CD4-positive, alpha-beta T cell treated with Interleukin-4 for 1 hour (primary cell): ENCODE data around the gene MAGEF1.

Experiments
- DNase-seq, 2 donors: peaks; one replicate each; pipeline ENCODE4 v3.0.0-alpha.2; 2020 to 2022

The MAGEF1 gene, protein sequence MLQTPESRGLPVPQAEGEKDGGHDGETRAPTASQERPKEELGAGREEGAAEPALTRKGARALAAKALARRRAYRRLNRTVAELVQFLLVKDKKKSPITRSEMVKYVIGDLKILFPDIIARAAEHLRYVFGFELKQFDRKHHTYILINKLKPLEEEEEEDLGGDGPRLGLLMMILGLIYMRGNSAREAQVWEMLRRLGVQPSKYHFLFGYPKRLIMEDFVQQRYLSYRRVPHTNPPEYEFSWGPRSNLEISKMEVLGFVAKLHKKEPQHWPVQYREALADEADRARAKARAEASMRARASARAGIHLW

DNA sequence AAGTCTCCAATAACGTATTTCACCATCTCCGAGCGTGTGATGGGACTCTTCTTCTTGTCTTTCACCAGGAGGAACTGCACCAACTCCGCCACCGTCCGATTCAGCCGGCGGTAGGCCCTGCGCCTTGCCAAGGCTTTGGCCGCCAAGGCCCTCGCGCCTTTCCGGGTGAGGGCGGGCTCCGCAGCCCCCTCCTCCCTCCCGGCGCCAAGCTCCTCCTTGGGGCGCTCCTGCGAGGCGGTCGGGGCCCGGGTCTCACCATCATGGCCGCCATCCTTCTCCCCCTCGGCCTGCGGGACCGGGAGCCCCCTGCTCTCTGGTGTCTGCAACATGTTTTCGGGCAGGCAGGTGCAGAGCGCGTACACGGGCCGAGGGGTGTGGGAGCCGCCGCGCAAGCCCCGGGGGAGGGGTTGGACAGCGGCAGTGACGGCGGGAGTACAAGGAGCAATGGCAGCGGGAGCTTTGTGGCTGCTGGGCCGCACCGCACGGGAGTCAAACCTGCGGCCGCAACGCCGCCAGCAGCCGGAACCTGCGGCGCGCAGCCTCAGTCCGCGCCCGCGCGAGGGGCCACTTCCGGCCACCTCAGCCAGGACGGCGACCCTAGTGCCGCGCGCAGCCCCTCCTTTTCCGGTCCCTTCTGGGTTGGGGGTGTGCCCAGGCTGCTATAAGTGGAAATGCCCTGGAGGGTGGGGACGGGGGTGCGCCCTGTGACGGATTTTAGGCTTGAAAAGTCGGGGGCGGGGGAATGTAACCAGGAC lies at the start of gene MAGEF1:
Gene MAGEF1 (minus strand): TSS at position 572 of the 755 bp plus-strand sequence. CDS start 243 bp downstream, at position 329.
- peak; percentile 67 to 73 for DNase-seq

DNA sequence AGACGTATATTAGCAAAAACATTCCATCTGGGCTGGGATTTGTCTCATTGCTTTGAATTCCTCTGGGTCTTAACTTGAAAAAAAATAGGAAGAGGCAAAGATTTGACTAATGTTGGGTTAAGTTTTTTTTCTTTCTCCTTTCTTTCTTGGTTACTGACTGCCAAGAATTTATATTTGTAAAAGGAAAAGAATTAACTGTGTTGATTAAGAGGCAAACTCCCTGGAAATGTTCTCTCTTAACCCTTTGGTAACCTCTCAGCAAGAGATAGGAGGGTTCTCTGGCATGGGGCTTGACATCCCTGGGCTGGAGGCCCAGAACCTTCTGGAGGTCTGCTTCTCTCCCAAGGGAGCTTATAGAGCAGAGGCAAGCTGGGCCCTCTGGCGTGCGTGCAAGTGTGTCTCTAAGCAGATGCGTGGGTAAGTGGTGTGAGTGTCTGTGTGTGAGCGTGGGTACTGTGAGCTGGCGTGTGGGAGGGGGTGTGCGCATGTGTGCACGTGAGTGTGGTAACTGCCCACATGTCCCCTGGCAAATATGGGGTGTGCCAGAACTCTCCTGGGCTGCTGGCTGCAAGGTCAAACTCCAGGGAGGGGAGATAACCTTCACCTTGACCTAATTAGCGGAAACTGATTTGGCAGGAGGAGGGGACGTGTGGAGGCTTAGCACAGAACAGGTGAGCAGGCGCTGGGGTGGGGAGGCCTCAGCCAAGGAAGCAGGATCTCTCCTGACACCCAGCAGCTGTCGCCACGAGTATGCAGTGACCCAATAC lies 49.4 kb upstream of the MAGEF1 start:
- no peak for DNase-seq

DNA sequence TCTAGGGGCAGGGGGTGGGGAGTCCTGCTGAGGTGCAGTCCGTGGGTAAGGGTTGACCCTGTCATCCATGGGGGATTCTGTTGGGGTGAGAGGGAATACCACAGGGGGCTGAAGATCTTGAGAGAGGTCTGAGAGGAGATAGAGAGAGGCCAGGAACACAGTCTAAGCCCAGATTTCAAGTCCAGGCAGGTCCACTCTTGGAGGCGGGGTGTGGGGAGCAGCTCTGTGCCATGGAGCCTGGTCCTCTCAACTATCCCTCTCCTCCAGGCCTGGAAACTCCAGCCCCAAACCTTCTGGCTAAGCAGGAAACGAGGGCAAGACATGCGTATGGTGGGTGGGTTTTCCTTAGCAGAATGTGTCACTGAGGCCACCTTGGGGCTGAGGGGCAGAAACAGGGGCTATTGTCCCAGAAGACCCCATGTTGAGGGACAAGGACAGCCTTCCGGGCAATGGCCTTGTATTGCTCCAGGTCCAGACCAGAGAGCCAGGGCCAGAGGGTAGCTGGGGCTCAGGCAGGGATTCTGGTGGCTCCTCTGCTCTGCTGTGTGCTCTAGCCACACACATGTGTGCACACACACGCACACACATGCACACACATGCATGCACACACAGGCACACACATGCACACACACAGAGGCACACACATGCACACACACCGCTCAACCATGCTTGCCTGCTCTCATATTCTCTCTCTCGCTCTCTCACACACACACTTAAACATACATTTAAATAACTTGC lies 48.6 kb upstream of the MAGEF1 start:
- DNase-seq = no peak

DNA sequence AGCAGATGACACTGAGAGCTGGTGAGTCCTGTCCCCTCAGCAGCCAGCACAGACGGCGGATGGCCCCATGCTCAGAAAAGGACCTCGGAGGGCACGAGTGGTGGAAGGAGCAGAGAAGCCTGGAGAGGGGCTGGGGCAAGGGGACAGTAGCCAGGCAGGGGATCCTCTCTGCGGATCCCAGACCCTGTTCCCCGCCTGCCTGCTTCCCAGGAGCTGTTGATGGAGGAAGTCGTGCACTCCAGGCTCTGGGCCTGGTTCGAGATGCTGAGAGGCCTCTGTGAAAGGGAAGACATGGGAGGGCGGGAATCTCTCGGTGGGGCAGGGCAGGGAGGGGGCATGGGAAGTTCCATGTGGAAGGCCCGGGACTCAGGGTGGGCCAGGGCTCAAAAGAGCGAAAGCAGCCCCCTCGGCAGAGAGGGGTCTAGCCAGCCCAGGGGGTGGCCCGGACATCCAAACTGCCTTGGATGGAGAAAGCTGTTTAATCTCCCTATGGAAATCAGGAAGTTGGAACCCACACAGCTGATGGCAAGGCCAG lies 47.9 kb upstream of the MAGEF1 start:
- no peak for DNase-seq

DNA sequence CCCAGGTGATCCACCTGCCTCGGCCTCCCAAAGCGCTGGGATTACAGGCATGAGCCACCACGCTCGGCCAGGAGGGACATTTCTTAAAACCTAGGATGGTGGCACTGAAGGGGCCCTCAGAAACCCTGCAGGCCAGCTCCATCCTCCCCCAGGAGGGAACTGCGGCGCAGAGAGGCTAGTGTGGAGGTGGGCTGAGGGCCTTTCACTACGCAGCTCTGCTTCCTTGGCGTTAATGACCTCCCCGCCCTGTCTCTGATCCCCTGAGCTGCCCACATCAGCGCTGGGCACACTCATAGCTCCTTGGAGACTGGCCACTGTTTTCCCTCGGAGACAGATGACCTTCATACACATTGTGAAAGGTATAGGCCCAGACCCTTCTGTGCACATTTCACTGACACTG lies 46.2 kb upstream of the MAGEF1 start:
- no peak for DNase-seq

DNA sequence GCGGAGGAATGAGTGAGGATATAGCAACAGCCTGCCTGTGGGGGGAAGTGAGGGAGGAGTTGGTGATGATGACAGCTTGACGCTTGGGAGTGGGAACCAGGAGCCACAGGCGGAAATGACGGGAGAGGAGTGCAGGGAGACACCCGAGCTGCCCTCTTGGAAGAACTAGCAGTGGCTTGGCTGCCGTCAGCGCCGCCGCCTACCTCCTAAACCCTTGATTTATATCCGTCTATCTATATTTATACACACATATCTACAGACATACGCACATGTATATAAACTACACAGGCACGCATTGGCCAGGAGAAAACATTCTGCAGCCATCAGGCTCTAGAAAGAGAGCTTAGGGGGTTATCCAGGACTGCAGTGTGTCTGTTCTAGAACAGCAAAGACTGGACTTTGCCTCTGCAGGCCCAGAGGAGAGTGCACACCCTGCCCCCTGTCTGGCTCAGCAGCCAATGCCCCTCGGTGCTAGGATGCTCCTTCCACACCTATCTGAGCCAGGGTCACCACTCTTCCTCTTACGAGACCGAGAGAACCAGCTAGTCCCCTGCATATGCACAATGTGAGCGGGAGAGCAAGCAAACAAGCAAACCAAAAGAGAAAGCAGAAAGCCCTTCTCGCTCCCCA lies 45.3 kb upstream of the MAGEF1 start:
- no peak for DNase-seq

DNA sequence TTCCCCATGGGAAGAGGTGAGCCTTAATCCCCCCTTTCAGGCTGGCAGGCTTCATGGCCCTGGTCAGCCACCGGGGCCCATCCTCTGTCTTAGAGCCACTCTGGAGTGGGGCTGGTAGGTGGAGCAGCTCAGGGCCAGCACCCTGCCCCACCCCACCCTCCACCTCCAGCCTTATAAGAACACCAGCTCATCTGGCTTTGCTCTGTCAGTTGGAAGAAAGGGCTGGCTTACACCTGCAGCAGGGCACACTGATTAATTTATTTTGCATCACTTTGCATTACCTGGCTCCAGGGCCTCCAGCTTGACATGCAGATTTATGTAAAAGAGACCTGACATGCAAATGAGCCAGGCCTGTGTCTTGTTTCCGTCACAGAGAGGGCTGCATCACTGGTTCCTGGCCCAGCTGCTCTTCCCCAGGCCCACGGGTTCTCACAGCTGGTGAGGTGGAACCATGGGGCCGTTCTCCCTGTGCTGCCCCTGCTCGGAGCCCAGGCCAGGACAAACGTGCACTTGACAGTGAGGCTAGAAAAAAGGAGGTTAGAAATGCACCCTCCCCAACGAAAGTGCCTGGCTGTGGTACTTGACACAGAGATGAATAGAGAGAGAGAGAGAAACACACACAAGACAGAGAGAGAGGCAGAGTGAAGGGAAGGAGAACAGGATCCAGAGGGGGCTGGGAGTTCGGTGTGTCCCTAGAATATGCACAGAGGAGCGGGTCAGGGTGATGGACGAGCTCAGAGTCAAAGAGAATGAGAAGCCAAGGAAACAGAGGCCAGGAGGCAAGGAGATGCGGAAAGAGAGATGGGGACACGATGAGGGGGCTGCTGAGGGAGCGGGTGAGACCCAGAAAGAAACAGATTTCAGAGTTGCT lies 44.5 kb upstream of the MAGEF1 start:
- DNase-seq = no peak

DNA sequence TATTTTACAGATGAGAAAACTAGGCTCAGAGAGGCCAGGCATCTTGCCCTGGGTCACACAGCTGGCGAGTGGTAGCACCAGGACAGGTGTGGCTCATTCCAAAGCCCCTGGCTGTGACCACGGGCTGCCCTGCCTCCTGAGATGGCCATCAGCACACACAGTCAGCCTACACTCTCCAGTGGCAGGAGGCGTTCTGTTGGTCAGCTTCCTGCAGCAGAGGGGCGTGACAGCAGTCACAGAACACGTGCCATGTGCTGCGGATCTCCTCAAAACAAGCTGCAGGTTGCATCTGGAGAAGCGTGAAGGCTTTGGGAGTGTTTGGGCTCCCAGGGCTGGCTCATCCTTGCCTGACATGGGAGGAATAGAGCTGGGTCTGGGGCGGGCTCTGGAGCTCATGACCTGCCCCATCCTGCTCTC lies 43.5 kb upstream of the MAGEF1 start:
- DNase-seq = no peak

DNA sequence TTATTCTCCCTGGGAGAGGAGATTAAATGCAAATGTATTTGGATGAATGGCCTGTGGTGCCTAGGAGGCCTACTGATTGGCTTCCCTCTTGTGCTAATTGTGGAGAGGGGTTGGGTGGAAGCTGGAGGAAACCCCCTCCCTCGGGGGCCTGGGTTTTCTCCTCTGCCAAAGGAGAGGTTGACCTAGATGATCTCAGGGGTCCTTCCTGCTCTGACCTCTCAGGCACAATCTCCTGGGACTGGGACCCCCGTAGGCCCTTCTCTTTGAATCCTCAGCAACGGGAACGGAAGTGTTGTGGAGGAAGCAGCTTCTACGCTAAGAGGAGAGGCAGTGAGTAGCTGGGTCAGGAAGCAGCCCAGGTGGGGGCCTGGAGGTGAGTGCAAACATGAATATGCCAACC lies 40.5 kb upstream of the MAGEF1 start:
- no peak for DNase-seq

DNA sequence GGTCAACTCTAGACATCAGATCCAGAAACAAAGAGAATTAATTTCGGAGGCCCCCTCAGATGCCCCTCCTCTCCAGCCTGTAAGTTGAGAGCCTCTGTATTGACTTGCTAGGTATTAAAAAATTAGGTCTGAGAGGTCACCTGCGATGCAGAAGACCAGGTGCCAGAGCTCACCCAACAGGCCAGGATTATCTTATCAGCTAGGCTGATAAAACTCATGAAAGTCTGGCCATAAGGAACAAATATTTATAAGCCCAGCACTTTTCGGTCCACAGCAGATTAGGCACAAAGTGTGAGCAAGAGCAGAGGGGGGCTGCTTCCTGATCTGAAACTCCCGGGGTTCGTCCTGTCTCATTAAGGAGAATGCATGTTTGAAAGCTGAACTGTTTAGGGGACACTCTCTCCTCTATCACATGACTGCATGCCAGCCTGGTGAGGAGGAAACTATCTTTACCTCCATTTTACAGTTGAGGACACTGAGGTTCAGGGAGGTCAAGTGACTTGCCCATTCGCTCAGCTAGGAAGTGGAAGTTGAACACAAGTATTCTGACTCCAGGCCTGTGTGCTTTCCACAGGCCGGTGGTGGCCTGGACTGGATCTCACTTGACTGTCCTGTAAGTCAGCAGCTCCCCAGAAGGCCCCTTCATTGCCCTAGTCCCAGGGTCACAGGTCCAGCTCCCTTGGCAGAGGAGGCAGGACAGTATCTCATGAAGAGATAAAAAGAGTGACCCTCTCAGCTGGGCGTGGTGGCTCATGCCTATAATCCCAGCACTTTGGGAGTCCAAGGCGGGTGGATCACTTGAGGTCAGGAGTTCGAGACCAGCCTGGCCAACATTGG lies 39.6 kb upstream of the MAGEF1 start:
- DNase-seq = no peak

DNA sequence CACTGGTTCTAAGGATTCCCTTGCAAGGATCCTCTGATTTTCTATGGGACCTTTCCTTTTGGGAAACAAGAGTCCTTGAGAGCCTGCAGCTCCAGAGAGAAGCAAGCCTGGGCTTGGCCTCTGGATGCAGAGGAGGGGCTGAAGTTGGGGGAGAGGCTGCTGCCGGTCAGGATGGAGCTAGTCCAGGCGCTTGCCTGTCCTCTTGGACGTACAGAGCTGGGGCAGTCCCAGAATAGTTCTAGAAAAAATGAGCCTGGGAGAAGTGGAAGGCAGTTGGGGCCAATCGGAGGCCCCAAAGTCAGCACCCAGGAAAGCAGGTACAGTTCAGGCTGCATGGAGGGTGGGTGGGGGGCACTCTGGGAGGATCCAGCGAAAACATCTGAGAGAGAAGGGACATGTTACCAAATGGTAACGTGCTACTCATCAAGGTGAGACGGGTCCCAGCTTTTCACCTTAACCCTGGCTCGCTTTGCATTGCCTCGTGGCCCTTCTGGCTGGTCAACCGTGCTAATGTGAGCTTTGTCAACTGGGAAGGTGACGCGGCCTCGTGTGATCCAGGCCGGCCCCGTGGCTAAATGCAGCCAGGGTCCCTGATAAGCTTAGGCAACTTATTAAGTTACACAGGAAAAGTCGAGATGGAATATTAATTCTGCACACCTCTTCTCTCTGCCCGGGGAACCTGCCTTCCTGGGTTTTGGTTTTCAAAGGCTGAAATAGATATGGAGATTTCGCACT lies 38.7 kb upstream of the MAGEF1 start:
- DNase-seq = no peak

DNA sequence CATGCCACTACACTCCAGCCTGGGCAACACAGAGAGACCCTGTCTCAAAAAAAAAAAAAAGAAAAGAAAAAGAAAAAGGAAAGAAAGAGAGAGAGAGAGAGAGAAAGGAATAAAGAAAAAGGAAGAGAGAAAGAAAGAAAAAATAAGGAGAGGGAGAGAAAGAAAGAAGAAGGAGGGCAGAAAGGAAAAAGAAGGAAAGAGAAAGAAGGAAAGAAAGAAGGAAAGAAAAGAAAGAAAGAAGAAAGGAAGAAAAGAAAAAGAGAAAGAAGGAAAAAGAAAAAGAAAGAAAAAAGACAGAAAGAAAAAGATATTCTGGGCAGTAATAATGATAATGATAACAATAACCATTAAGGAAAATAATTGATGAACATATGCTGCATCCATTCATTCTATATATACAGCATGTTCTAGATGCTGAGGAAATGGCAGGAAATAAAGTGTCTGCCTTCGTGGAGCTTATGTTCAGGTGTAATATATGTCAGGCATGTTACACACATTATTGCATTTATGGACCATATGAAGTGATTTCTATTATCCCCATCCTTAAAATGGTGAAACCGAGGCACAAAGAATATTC lies 37.4 kb upstream of the MAGEF1 start:
- DNase-seq = no peak

DNA sequence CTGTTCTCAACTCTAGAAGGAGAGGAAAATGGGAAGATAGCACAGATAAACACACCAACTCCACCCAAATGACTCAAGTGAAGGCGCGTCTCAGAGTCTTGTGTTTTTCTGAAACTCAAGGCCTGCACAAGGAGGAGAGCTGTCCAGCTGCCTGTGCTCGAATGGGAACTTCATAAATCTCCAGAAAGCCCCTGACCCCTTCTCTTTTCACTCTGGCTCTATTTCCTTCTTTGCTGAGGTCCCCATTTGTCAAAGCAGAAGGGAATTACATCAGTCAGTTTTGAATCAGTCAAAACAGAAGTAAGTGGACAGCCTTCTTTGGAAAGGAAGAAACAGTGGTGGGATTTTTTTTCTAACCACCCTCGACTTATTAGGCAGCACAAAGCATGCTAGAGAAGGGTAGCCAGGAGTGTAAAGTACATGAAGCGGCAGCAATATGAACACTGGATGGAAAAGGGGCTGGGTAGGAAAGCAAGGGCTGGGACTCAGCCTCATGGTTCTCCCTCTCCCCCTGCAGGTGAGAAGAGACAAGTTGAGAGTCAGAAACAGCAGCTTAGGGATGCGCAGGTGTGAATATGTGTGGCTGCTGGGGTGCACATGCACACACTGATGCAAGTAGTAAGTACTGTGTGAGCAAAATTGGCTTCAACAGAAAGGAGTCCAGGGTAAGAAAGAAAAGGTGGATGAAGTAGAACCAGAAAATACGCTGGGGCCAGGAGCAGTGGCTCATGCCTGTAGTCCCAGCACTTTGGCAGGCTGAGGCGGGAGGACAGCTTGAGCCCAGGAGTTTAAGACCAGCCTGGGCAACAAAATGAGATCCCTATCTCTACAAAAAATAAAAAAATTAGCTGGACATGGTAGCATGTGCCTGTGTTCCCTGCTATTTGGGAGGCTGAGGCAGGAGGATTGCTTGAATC lies 36.6 kb upstream of the MAGEF1 start:
- peak; percentile 15 to 29 for DNase-seq

DNA sequence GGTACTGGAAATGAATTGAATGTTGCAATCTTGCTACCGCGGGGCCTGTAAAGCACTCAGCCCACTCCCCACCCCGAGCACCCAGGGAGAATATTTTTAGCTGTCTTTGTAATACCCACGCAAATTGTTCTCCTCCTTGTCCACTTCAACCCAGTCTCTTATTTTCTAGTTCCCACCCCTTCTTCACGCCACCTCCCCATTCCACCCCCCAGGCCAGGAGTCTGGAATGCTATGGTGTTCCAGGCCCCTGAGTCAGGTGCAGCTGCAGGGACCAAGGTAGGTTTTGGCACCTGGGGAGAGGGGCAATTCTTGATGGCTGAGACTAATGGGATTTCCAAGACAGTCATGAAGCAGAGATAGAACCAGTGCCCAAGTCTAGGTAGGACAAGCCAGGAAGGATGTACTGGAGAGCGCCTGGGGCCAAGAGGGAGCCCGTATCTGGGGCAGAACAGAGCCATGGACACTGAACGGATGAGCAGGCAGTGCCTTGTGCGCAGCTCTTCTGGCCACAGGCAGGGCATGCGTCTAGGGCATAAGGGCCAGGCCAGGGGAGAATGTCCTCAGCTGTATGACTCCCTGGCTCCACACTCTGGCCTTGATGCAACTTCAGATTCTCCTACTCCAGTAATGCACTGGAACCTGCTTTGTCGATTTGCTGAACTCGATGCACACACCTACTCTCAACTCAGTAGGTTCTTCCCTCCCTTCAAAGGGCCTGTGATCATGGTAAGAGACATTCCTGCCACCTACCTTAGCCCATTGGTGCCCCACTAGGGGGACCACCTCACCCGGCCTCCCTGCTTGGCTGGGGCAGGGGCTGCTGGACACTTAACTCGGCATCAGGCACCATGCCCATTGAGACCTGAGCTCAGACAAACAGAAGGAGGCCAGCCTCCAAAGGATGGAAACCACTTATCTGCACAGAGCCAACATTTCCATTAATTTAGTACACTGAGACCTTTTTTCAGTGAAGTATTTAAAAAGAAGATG lies 34.6 kb upstream of the MAGEF1 start:
- no peak for DNase-seq

DNA sequence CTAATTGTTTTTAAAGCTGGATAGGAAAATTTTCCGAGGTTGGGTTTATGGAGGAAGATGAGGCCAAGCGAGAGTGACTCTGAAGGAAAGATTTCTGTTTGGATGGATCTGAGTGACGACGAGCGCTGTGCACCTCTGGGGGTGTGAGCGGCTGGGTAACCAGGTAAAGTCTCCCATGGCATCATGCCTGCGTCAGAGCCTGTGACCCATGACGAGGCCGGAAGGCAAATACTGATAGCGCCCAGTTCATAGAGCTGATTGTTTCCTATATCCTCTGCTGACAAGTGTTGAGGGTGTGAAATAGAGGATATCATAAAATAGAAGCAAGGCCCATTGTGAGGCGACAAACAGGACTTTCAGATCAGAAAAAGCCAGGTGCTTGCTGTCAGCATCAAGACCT lies 33.7 kb upstream of the MAGEF1 start:
- peak in 1 of 2 donors; percentile 10 for DNase-seq

DNA sequence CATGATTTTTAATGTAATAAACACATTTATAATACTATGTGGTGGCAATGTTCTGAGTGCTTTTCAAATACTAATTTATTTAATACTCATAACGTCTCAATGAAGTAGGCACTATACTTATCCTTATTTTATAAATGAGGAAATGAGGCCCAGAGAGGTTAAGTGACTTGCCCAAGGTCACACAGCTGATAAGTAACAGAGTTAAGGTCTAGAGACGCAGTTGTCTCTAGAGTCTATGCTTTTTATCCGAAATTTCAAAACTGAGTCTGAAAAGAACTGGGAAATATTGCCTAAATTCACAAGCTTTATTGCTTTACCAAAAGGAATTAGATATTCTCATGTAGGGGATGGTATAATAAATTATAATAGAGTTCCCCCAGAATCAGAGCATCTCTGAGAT lies 31.4 kb upstream of the MAGEF1 start:
- no peak for DNase-seq

DNA sequence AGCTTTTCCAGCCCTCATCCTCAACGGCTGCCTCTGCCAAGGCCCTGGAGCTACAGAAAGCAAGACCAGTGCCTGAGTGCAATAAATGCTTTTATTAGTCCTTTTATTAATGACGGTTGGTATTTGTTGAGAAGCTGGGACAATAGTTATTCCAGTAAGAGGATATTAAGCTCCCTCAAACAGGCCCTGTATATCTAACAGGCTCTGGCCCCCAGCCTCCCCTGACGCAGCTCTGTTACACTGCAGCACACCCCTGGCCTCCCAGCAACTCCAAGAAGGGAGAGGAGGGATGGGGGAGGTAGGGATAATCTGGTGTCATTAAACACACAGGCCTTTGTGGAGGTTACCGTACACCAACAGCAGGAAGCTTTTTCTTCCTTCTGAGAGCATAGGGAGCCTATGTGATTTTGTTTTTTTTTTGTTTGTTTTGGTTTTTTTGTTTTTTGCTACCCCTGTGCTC lies 30.8 kb upstream of the MAGEF1 start:
- no peak for DNase-seq
